ENCODE measurements around the gene SPCS1.
"Not testable (repeated sequence)": the region's sequence is repeated elsewhere in the genome, so short reads cannot be mapped to it uniquely, and the experiment has no call there.

- not testable (repeated sequence) for TF ChIP-seq CTCF, POLR2A (IDR thresholded peaks at IDR 0.05)
These were observed 22.8 kb downstream of the SPCS1 start for GRCh38 chr3:52728753-52729152.
